WTC11 (cell line): Measurements from ENCODE around the gene RIMBP2.

Source experiments
- AFF4 ChIP-seq: sonication (generic); formaldehyde crosslinking; IDR thresholded peaks from 2 replicates; pipeline ENCODE4 v1.8.1; 2023; ENCODE audit warnings: mild to moderate bottlenecking, missing genetic modification reagents, borderline replicate concordance
- ATF2 ChIP-seq: sonication (generic); formaldehyde crosslinking; IDR thresholded peaks from 2 replicates; pipeline ENCODE4 v1.8.1; 2022; ENCODE audit warnings: low read depth, missing genetic modification reagents, borderline replicate concordance
- CREB1 ChIP-seq: sonication (generic); formaldehyde crosslinking; IDR thresholded peaks from 2 replicates; pipeline ENCODE4 v1.8.0; 2023; ENCODE audit warnings: mild to moderate bottlenecking, missing genetic modification reagents
- CTCF ChIP-seq: fragments of 200-600 bp; IDR thresholded peaks from 2 replicates; pipeline ENCODE4 v1.8.0; 2022; ENCODE audit warnings: antibody characterized with exemption
- E2F5 ChIP-seq: sonication (generic); formaldehyde crosslinking; IDR thresholded peaks from 2 replicates; pipeline ENCODE4 v1.8.1; 2022; ENCODE audit warnings: mild to moderate bottlenecking, moderate library complexity, missing genetic modification reagents
- ELF4 ChIP-seq: sonication (generic); formaldehyde crosslinking; IDR thresholded peaks from 2 replicates; pipeline ENCODE4 v1.8.1; 2022; ENCODE audit warnings: low read depth, mild to moderate bottlenecking, moderate library complexity, missing genetic modification reagents
- ETV6 ChIP-seq: sonication (generic); formaldehyde crosslinking; IDR thresholded peaks from 2 replicates; pipeline ENCODE4 v1.8.1; 2022; ENCODE audit warnings: mild to moderate bottlenecking, missing genetic modification reagents
- HMGXB4 ChIP-seq: sonication (generic); formaldehyde crosslinking; IDR thresholded peaks from 2 replicates; pipeline ENCODE4 v1.8.1; 2023; ENCODE audit warnings: mild to moderate bottlenecking, moderate library complexity, missing genetic modification reagents
- JUN ChIP-seq: sonication (generic); formaldehyde crosslinking; IDR thresholded peaks from 2 replicates; pipeline ENCODE4 v1.8.0; 2023; ENCODE audit warnings: mild to moderate bottlenecking, missing genetic modification reagents
- MAX ChIP-seq: sonication (generic); formaldehyde crosslinking; IDR thresholded peaks from 2 replicates; pipeline ENCODE4 v1.8.0; 2022; ENCODE audit warnings: mild to moderate bottlenecking, missing genetic modification reagents
- SMAD3 ChIP-seq: sonication (generic); formaldehyde crosslinking; IDR thresholded peaks from 2 replicates; pipeline ENCODE4 v1.8.0; 2022; ENCODE audit warnings: missing genetic modification reagents, mild to moderate bottlenecking, borderline replicate concordance
- ZBTB21 ChIP-seq: sonication (generic); formaldehyde crosslinking; IDR thresholded peaks from 2 replicates; pipeline ENCODE4 v1.8.1; 2023; ENCODE audit warnings: mild to moderate bottlenecking, missing genetic modification reagents, borderline replicate concordance
- ZMAT4 ChIP-seq: fragments of 250-450 bp; sonication (Bioruptor Pico); IDR thresholded peaks from 2 replicates; pipeline ENCODE4 v1.9.0; 2021; ENCODE audit warnings: mild to moderate bottlenecking
- ZNF512 ChIP-seq: sonication (generic); formaldehyde crosslinking; IDR thresholded peaks from 2 replicates; pipeline ENCODE4 v1.8.1; 2022; ENCODE audit warnings: missing genetic modification reagents, borderline replicate concordance

GRCh38 chr12:130742112-130742511, 26.0 kb upstream of the RIMBP2 start:
- TF ChIP-seq JUN (CRISPR knock-in tag) (no peak), E2F5 (CRISPR knock-in tag) (no peak), CTCF (no peak), MAX (no peak), ZNF512 (no peak), ELF4 (CRISPR knock-in tag) (no peak), ETV6 (CRISPR knock-in tag) (no peak), AFF4 (CRISPR knock-in tag) (no peak), ZMAT4 (CRISPR knock-in tag) (no peak), ATF2 (CRISPR knock-in tag) (no peak), CREB1 (no peak), ZBTB21 (CRISPR knock-in tag) (no peak), SMAD3 (CRISPR knock-in tag) (no peak), HMGXB4 (CRISPR knock-in tag) (no peak)
